ENCODE results near the gene HECTD3. TPM values are rescaled to one million over a fixed set of nuclear protein-coding genes. Genes with fewer than 3 reads are reported as not detected.

The HECTD3 gene
- total and polyA plus RNA-seq, 9 of the 15 experiments (the other 6 are each of a cell fraction or from before 2014, with no cell fraction given) = 6.3 to 50.8 (median 18.9) TPM

DNA sequence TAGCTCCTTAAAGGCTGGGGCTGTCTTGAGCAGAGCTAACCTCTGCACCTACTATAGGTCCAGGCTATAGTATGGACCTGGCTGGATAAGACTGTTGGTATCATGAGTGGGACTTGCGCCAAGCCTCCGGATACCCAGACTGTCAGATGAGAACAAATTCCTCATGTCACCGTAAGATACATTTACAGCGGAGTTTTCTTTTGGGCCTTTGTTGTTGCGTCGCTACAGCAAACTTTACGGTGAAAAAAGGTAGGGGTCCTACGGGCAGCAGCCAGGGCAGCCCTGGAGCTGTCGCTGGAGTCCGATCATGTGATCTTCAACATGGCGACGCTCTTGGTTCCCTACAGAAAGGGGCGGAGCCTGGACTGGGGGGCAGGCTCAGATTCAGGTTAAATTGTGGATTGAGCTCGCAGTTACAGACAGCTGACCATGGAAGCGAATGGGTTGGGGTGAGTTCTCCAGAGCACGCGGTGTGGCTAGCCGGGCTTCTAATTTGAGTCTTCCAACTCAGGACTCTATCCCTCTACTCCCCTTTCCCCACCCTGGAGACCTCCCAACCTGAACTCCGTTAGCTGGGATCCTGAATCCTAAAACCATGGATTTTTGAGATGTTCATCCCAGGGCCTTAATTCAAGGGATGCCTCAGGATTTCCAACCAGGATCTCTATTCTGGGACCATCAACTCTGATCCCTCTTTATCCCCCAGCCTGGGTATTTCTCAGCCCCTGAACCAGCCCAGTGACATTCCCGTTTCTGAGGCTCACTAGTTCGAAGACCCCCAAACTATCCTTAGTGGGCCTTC is 914 bp upstream of the HECTD3 start, which contains the start of gene UROD (continued):
- TF ChIP-seq ZNF280A (IDR thresholded peaks at IDR 0.05; ENCODE audit: low read depth, partially characterized antibody) (no peak), ARID2 (IDR thresholded peaks at IDR 0.05) (no peak), TCF15 (CRISPR knock-in tag; IDR thresholded peaks at IDR 0.05) (peak; percentile 43; the same call in 1 of the 2 replicates), SMAD4 (CRISPR knock-in tag; conservative IDR thresholded peaks at IDR 0.05) (no peak), NR4A1 (CRISPR knock-in tag; IDR thresholded peaks at IDR 0.05) (no peak), NR4A1 (tag; IDR thresholded peaks at IDR 0.05) (peak; percentile 74), TGIF2 (CRISPR knock-in tag; IDR thresholded peaks at IDR 0.05) (peak; percentile 66; the same call in 1 of the 2 replicates), IRF2 (CRISPR knock-in tag; IDR thresholded peaks at IDR 0.05) (no peak), CAMTA2 (CRISPR knock-in tag; conservative IDR thresholded peaks at IDR 0.05) (no peak), KDM1A (IDR thresholded peaks at IDR 0.05) (no peak), NFYB (IDR thresholded peaks at IDR 0.05; ENCODE audit: extremely low read depth, insufficient read length) (no peak), TAF9B (IDR thresholded peaks at IDR 0.05; ENCODE audit: partially characterized antibody) (no peak), PHF8 (IDR thresholded peaks at IDR 0.05; ENCODE audit: borderline replicate concordance, low read length) (peak; percentile 62)
- TF ChIP-seq, protein P1, sequence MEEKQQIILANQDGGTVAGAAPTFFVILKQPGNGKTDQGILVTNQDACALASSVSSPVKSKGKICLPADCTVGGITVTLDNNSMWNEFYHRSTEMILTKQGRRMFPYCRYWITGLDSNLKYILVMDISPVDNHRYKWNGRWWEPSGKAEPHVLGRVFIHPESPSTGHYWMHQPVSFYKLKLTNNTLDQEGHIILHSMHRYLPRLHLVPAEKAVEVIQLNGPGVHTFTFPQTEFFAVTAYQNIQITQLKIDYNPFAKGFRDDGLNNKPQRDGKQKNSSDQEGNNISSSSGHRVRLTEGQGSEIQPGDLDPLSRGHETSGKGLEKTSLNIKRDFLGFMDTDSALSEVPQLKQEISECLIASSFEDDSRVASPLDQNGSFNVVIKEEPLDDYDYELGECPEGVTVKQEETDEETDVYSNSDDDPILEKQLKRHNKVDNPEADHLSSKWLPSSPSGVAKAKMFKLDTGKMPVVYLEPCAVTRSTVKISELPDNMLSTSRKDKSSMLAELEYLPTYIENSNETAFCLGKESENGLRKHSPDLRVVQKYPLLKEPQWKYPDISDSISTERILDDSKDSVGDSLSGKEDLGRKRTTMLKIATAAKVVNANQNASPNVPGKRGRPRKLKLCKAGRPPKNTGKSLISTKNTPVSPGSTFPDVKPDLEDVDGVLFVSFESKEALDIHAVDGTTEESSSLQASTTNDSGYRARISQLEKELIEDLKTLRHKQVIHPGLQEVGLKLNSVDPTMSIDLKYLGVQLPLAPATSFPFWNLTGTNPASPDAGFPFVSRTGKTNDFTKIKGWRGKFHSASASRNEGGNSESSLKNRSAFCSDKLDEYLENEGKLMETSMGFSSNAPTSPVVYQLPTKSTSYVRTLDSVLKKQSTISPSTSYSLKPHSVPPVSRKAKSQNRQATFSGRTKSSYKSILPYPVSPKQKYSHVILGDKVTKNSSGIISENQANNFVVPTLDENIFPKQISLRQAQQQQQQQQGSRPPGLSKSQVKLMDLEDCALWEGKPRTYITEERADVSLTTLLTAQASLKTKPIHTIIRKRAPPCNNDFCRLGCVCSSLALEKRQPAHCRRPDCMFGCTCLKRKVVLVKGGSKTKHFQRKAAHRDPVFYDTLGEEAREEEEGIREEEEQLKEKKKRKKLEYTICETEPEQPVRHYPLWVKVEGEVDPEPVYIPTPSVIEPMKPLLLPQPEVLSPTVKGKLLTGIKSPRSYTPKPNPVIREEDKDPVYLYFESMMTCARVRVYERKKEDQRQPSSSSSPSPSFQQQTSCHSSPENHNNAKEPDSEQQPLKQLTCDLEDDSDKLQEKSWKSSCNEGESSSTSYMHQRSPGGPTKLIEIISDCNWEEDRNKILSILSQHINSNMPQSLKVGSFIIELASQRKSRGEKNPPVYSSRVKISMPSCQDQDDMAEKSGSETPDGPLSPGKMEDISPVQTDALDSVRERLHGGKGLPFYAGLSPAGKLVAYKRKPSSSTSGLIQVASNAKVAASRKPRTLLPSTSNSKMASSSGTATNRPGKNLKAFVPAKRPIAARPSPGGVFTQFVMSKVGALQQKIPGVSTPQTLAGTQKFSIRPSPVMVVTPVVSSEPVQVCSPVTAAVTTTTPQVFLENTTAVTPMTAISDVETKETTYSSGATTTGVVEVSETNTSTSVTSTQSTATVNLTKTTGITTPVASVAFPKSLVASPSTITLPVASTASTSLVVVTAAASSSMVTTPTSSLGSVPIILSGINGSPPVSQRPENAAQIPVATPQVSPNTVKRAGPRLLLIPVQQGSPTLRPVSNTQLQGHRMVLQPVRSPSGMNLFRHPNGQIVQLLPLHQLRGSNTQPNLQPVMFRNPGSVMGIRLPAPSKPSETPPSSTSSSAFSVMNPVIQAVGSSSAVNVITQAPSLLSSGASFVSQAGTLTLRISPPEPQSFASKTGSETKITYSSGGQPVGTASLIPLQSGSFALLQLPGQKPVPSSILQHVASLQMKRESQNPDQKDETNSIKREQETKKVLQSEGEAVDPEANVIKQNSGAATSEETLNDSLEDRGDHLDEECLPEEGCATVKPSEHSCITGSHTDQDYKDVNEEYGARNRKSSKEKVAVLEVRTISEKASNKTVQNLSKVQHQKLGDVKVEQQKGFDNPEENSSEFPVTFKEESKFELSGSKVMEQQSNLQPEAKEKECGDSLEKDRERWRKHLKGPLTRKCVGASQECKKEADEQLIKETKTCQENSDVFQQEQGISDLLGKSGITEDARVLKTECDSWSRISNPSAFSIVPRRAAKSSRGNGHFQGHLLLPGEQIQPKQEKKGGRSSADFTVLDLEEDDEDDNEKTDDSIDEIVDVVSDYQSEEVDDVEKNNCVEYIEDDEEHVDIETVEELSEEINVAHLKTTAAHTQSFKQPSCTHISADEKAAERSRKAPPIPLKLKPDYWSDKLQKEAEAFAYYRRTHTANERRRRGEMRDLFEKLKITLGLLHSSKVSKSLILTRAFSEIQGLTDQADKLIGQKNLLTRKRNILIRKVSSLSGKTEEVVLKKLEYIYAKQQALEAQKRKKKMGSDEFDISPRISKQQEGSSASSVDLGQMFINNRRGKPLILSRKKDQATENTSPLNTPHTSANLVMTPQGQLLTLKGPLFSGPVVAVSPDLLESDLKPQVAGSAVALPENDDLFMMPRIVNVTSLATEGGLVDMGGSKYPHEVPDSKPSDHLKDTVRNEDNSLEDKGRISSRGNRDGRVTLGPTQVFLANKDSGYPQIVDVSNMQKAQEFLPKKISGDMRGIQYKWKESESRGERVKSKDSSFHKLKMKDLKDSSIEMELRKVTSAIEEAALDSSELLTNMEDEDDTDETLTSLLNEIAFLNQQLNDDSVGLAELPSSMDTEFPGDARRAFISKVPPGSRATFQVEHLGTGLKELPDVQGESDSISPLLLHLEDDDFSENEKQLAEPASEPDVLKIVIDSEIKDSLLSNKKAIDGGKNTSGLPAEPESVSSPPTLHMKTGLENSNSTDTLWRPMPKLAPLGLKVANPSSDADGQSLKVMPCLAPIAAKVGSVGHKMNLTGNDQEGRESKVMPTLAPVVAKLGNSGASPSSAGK (IDR thresholded peaks at IDR 0.05) = no peak; the same call in none of the 2 replicates
